Measurements from ENCODE around the gene ALPK3. TPM values are rescaled to one million over a fixed set of nuclear protein-coding genes. Genes with fewer than 3 reads are reported as not detected.

The ALPK3 gene
- total RNA-seq, 1 experiment from 2014 or later, result 17.7 TPM

DNA sequence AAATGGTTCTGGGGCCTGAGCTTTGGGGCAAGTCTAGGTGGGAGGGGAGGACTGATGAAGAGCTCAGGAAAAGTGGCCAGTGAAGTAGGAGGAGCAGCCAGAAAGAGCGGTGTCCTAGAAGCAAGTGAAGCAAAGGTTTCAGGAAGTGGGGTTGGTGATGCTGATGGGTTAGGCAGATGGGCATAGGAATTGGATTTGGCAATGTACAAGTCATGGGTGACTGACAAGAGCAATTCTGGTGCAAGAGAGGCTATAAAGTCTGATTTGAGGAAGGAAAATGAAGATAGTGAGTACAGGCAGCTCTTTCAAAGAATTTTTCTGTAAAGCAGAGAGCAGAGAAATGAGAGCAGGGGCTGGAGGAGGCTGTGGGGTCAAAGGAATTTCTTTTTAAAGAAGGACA lies 19.7 kb downstream of the ALPK3 start:
- Histone ChIP-seq H3K27ac (ENCODE audit: insufficient read length, low read depth, low read length) (no peak overlapping the region), H3K27me3 (ENCODE audit: insufficient read depth, low read length) (no peaks in the 10 kb centered on the region), H4K8ac (replicated peaks; ENCODE audit: insufficient read length, low read depth, low read length) (no peak overlapping the region), H2BK12ac (ENCODE audit: insufficient read length, low read depth, low read length) (no peak overlapping the region), H3K56ac (ENCODE audit: insufficient read length, low read depth, low read length) (no peak overlapping the region), H3K4me2 (ENCODE audit: insufficient read depth, insufficient read length, low read length) (no peak overlapping the region), H3K9me3 (ENCODE audit: control insufficient read depth, low read depth, low read length) (no peaks in the 10 kb centered on the region), H3K79me1 (ENCODE audit: insufficient read depth, low read depth, low read length, poor library complexity, severe bottlenecking) (peaks cover 3% of the 10 kb centered on the region), H4K5ac (ENCODE audit: insufficient read length, low read depth, low read length) (no peak overlapping the region), H2BK20ac (ENCODE audit: low read depth, low read length, poor library complexity, severe bottlenecking) (no peak overlapping the region), H3T11ph (ENCODE audit: low read length) (no peak overlapping the region), H3K79me2 (ENCODE audit: insufficient read depth, low read length) (no peaks in the 10 kb centered on the region), H3K4me1 (ENCODE audit: insufficient read depth, low read length) (no peaks in the 10 kb centered on the region), H3K18ac (ENCODE audit: insufficient read length, low read depth, low read length) (no peak overlapping the region), H3K9ac (ENCODE audit: extremely low read depth, insufficient read length, low read length) (no peak overlapping the region), H3K23me2 (ENCODE audit: insufficient read length, low read depth, low read length, poor library complexity, severe bottlenecking) (no peaks in the 10 kb centered on the region), H3K23ac (ENCODE audit: insufficient read length, low read depth, low read length) (no peak overlapping the region), H2BK5ac (ENCODE audit: insufficient read length, low read length) (no peak overlapping the region), H2BK15ac (ENCODE audit: low read depth, low read length) (no peak overlapping the region), H4K20me1 (ENCODE audit: control insufficient read depth, insufficient read depth, insufficient read length) (no peaks in the 10 kb centered on the region), H2BK120ac (ENCODE audit: low read depth, low read length, poor library complexity, severe bottlenecking) (no peak overlapping the region), H3K14ac (ENCODE audit: insufficient read depth, low read length) (no peak overlapping the region), H3K4ac (ENCODE audit: low read depth, low read length) (no peak overlapping the region), H4K91ac (ENCODE audit: insufficient read length, low read depth, low read length) (no peak overlapping the region), H2AFZ (ENCODE audit: low read length) (no peak overlapping the region), H2AK5ac (ENCODE audit: insufficient read length, low read length) (no peak overlapping the region)
- TF ChIP-seq, protein P1, sequence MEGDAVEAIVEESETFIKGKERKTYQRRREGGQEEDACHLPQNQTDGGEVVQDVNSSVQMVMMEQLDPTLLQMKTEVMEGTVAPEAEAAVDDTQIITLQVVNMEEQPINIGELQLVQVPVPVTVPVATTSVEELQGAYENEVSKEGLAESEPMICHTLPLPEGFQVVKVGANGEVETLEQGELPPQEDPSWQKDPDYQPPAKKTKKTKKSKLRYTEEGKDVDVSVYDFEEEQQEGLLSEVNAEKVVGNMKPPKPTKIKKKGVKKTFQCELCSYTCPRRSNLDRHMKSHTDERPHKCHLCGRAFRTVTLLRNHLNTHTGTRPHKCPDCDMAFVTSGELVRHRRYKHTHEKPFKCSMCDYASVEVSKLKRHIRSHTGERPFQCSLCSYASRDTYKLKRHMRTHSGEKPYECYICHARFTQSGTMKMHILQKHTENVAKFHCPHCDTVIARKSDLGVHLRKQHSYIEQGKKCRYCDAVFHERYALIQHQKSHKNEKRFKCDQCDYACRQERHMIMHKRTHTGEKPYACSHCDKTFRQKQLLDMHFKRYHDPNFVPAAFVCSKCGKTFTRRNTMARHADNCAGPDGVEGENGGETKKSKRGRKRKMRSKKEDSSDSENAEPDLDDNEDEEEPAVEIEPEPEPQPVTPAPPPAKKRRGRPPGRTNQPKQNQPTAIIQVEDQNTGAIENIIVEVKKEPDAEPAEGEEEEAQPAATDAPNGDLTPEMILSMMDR (conservative IDR thresholded peaks at IDR 0.05), result no peak
- Mint-ChIP-seq H3K9me3 (no peaks in the 10 kb centered on the region; a peak in 1 of 5 replicates), H3K27ac (no peak overlapping the region; a peak in 1 of 7 replicates), H3K4me3 (no peak overlapping the region), H3K27me3 (ENCODE audit: low read depth) (no peaks in the 10 kb centered on the region), H3K4me1 (peaks cover 5% of the 10 kb centered on the region in 2 experiments; a peak in 2 of 4 replicates), H3K36me3 (ENCODE audit: insufficient read depth in 1 of 3, low read depth in 3 of 3) (peaks cover 0 to 24% (median 5%) of the 10 kb centered on the region in 3 experiments; a peak in 3 of 7 replicates)
- WGBS (ENCODE audit: extremely low coverage, insufficient read length, low lambda C conversion rate), result no CpG with 5 or more reads among the region's 1 CpG
- no peak for DNase-seq

Measured in H9 (cell line).